ENCODE measurements around the gene PTGER1. TPM values are rescaled to one million over a fixed set of nuclear protein-coding genes. Genes with fewer than 3 reads are reported as not detected.
A peak's percentile ranks its signal among the peaks of the same experiment; 100 is the strongest.

The PTGER1 gene
- total and polyA plus RNA-seq, 2 of the 13 experiments (the other 11 are each of a cell fraction or from before 2014, with no cell fraction given): 0.13 TPM; not detected in 1

DNA sequence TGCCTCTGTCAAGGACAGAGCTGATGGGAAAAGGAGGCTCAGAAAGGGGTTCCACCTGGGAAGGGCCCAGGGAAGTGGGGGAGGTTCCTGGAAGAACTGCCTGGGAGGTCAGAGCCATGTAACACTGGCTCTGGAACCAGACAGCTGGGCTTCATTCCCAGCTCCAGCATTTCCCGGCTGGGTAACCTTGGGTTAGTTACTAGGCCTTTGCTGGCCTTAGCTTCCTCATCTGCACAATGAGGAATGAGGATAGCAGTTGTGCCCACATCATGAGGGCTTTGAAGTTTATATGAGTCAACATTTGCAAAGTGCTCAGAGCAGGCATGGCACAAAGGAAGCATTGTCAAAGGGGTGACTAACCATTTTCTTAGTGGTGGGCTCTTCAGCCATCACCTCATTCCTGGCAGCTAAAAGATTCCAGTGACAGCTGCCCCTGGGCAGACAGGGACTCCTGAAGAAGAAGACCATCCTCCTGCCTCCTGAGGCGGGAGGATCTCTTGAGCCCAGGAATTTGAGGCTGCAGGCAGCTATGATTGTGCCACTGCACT, 44.8 kb upstream of the PTGER1 start (continued):
- TF ChIP-seq, protein P1, sequence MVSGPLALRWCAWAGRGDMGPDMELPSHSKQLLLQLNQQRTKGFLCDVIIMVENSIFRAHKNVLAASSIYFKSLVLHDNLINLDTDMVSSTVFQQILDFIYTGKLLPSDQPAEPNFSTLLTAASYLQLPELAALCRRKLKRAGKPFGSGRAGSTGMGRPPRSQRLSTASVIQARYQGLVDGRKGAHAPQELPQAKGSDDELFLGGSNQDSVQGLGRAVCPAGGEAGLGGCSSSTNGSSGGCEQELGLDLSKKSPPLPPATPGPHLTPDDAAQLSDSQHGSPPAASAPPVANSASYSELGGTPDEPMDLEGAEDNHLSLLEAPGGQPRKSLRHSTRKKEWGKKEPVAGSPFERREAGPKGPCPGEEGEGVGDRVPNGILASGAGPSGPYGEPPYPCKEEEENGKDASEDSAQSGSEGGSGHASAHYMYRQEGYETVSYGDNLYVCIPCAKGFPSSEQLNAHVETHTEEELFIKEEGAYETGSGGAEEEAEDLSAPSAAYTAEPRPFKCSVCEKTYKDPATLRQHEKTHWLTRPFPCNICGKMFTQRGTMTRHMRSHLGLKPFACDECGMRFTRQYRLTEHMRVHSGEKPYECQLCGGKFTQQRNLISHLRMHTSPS (CRISPR knock-in tag; IDR thresholded peaks at IDR 0.05; ENCODE audit: low read depth): peak; percentile 96
- TF ChIP-seq TP53 (CRISPR knock-in tag; conservative IDR thresholded peaks at IDR 0.05): no peak
- peak; percentile 39 for TF ChIP-seq ZMYM2 (CRISPR knock-in tag; IDR thresholded peaks at IDR 0.05)
- TF ChIP-seq HOXA3 (CRISPR knock-in tag; IDR thresholded peaks at IDR 0.05): peak; percentile 67; the same call in 1 of the 2 replicates
- peak; percentile 57; the same call in 1 of the 2 replicates for TF ChIP-seq HMG20B (CRISPR knock-in tag; conservative IDR thresholded peaks at IDR 0.05)
- peak; percentile 96 for TF ChIP-seq SAP130 (CRISPR knock-in tag; IDR thresholded peaks at IDR 0.05; ENCODE audit: low read depth)
- TF ChIP-seq GATAD2A (CRISPR knock-in tag; IDR thresholded peaks at IDR 0.05): peak; percentile 90
- TF ChIP-seq, protein P2, sequence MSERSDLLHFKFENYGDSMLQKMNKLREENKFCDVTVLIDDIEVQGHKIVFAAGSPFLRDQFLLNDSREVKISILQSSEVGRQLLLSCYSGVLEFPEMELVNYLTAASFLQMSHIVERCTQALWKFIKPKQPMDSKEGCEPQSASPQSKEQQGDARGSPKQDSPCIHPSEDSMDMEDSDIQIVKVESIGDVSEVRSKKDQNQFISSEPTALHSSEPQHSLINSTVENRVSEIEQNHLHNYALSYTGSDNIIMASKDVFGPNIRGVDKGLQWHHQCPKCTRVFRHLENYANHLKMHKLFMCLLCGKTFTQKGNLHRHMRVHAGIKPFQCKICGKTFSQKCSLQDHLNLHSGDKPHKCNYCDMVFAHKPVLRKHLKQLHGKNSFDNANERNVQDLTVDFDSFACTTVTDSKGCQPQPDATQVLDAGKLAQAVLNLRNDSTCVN (CRISPR knock-in tag; IDR thresholded peaks at IDR 0.05; ENCODE audit: borderline replicate concordance): peak; percentile 89; the same call in 1 of the 2 replicates
- TF ChIP-seq SRSF1 (optimal IDR thresholded peaks at IDR 0.05; ENCODE audit: low read depth, low read length): no peak
- no peak for TF ChIP-seq ZNF777 (CRISPR knock-in tag; IDR thresholded peaks at IDR 0.05)
- peak; percentile 84; the same call in 1 of the 2 replicates for TF ChIP-seq SMAD3 (CRISPR knock-in tag; IDR thresholded peaks at IDR 0.05)
- 0 out of 2 replicates have a peak, but pooled peaks have one; percentile 21 for TF ChIP-seq ZNF232 (CRISPR knock-in tag; IDR thresholded peaks at IDR 0.05; ENCODE audit: borderline replicate concordance)
- TF ChIP-seq TBL1XR1 (IDR thresholded peaks at IDR 0.05; ENCODE audit: borderline replicate concordance, low read length, partially characterized antibody): peak; percentile 35
- TF ChIP-seq, protein P3, sequence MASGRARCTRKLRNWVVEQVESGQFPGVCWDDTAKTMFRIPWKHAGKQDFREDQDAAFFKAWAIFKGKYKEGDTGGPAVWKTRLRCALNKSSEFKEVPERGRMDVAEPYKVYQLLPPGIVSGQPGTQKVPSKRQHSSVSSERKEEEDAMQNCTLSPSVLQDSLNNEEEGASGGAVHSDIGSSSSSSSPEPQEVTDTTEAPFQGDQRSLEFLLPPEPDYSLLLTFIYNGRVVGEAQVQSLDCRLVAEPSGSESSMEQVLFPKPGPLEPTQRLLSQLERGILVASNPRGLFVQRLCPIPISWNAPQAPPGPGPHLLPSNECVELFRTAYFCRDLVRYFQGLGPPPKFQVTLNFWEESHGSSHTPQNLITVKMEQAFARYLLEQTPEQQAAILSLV (CRISPR knock-in tag; IDR thresholded peaks at IDR 0.05; ENCODE audit: borderline replicate concordance): 0 out of 2 replicates have a peak, but pooled peaks have one; percentile 55
- TF ChIP-seq MIXL1 (CRISPR knock-in tag; IDR thresholded peaks at IDR 0.05): peak; percentile 77
- peak; percentile 96 for TF ChIP-seq FOSL2 (CRISPR knock-in tag; IDR thresholded peaks at IDR 0.05)
- TF ChIP-seq SALL1 (CRISPR knock-in tag; IDR thresholded peaks at IDR 0.05): peak; percentile 77
- TF ChIP-seq, protein P4, sequence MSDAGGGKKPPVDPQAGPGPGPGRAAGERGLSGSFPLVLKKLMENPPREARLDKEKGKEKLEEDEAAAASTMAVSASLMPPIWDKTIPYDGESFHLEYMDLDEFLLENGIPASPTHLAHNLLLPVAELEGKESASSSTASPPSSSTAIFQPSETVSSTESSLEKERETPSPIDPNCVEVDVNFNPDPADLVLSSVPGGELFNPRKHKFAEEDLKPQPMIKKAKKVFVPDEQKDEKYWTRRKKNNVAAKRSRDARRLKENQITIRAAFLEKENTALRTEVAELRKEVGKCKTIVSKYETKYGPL (CRISPR knock-in tag; IDR thresholded peaks at IDR 0.05): peak; percentile 39; the same call in 1 of the 2 replicates
- TF ChIP-seq RFX5 (IDR thresholded peaks at IDR 0.05; ENCODE audit: low read depth, low read length): no peak
- TF ChIP-seq SOX5 (CRISPR knock-in tag; IDR thresholded peaks at IDR 0.05; ENCODE audit: borderline replicate concordance): peak; percentile 91
- TF ChIP-seq MAZ (IDR thresholded peaks at IDR 0.05; ENCODE audit: borderline replicate concordance, low read depth, low read length): no peak
- no peak; the same call in 1 of the 2 replicates for TF ChIP-seq MAZ (CRISPR knock-in tag; IDR thresholded peaks at IDR 0.05; ENCODE audit: low read depth)
- TF ChIP-seq CAMTA2 (CRISPR knock-in tag; IDR thresholded peaks at IDR 0.05; ENCODE audit: borderline replicate concordance): no peak
